GM21737 (cell line): Measurements from ENCODE around the gene FER1L5.

ENCODE experiments used
- ATAC-seq: cut with Tn5 transposase; IDR thresholded peaks from one replicate; pipeline ENCODE4 v1.9.1; 2021; ENCODE audit warnings: mild to moderate bottlenecking, moderate library complexity; ENCODE audit not compliant: unreplicated experiment

Gene FER1L5

GRCh38 chr2:96694816-96695455, 52.4 kb downstream of the FER1L5 start:
- ATAC-seq, result no peak

- no peak for ATAC-seq
Measured at GRCh38 chr2:96695602-96696001, 53.0 kb downstream of the FER1L5 start.

GRCh38 chr2:96697476-96697875, 54.9 kb downstream of the FER1L5 start:
- no peak for ATAC-seq

GRCh38 chr2:96698221-96698861, 55.8 kb downstream of the FER1L5 start:
- ATAC-seq, result no peak

GRCh38 chr2:96699021-96699420, 56.5 kb downstream of the FER1L5 start:
- ATAC-seq, result no peak

GRCh38 chr2:96699621-96700020, 57.1 kb downstream of the FER1L5 start:
- no peak for ATAC-seq

GRCh38 chr2:96700086-96700485, 57.5 kb downstream of the FER1L5 start:
- ATAC-seq, result no peak

- ATAC-seq, result no peak
Measured at GRCh38 chr2:96701636-96702035, 59.1 kb downstream of the FER1L5 start.

- no peak for ATAC-seq
Measured at GRCh38 chr2:96702098-96702785, 59.7 kb downstream of the FER1L5 start.

- ATAC-seq, result no peak
Measured at GRCh38 chr2:96703021-96703751, 60.6 kb downstream of the FER1L5 start.

GRCh38 chr2:96710985-96711384, 68.4 kb downstream of the FER1L5 start:
- ATAC-seq, result no peak

- no peak for ATAC-seq
Measured at GRCh38 chr2:96715658-96716057, 73.1 kb downstream of the FER1L5 start.

- ATAC-seq, result no peak
Measured at GRCh38 chr2:96716388-96716787, 73.8 kb downstream of the FER1L5 start.

GRCh38 chr2:96726131-96726530, 83.6 kb downstream of the FER1L5 start:
- no peak for ATAC-seq

GRCh38 chr2:96727431-96727830, 84.9 kb downstream of the FER1L5 start:
- no peak for ATAC-seq

- no peak for ATAC-seq
Measured at GRCh38 chr2:96729748-96730147, 87.2 kb downstream of the FER1L5 start.

- ATAC-seq, result no peak
Measured at GRCh38 chr2:96730212-96730611, 87.6 kb downstream of the FER1L5 start.

- no peak for ATAC-seq
Measured at GRCh38 chr2:96733931-96734330, 91.4 kb downstream of the FER1L5 start.

GRCh38 chr2:96734880-96735583, 92.5 kb downstream of the FER1L5 start:
- ATAC-seq, result no peak

GRCh38 chr2:96737251-96737650, 94.7 kb downstream of the FER1L5 start:
- ATAC-seq, result no peak

GRCh38 chr2:96737831-96738230, 95.3 kb downstream of the FER1L5 start:
- no peak for ATAC-seq
